T-cell (primary cell): ENCODE measurements around the gene TPSG1. TPM values are rescaled to one million over a fixed set of nuclear protein-coding genes. Genes with fewer than 3 reads are reported as not detected.

ENCODE experiments used
- ATAC-seq, 4 experiments: fragments of 200-7000 bp in 3 of 4; fragments of 150-1000 bp in 1 of 4; cut with Tn5 transposase; replicated peaks in 1 of 4; 1 replicate in 3 of 4; 2 replicates in 1 of 4; pipeline ENCODE4 v1.10.0; 2021; ENCODE audit warnings: moderate library complexity in 3 of 4, mild to moderate bottlenecking in 2 of 4, moderate number of reproducible peaks in 1 of 4
- CTCF ChIA-PET, 2 donors: fragments of 300-600 bp; sonication (Branson Sonifier 250); formaldehyde crosslinking; loops; one replicate each; lab custom pipeline; 2022; ENCODE audit warnings: antibody characterized with exemption in 2 of 2; lab: Charles Lee
- POLR2A ChIA-PET, 2 donors: fragments of 300-600 bp; sonication (Branson Sonifier 250); formaldehyde crosslinking; loops; one replicate each; lab custom pipeline; 2022; ENCODE audit warnings: antibody characterized with exemption in 2 of 2; lab: Charles Lee
- DNase-seq, 35 experiments: peaks; one replicate each; pipeline versions ENCODE4 v3.0.0 to v3.0.0-alpha.2; 2013 to 2023
- H3K27ac ChIP-seq: one replicate; pipeline ENCODE4 v1.5.1; 2013; ENCODE audit warnings: low read length
- H3K27me3 ChIP-seq, 2 experiments: replicated peaks in 1 of 2; 1 replicate in 1 of 2; 2 replicates in 1 of 2; pipeline versions ENCODE4 v1.6.1 to v1.7.0; 2013; ENCODE audit warnings: low read length in 1 of 2, mixed read lengths in 1 of 2; ENCODE audit not compliant: control insufficient read depth in 2 of 2, insufficient read depth in 2 of 2; ENCODE audit errors: extremely low read depth in 1 of 2
- H3K36me3 ChIP-seq, 2 donors: 1 replicate in 1 of 2; 2 replicates in 1 of 2; pipeline versions ENCODE4 v1.6.1 to v1.7.0; 2013; ENCODE audit warnings: low read length in 1 of 2; ENCODE audit not compliant: control insufficient read depth in 2 of 2, insufficient read depth in 1 of 2; ENCODE audit errors: extremely low read depth in 1 of 2
- H3K4me1 ChIP-seq, 2 experiments: 1 replicate in 1 of 2; 2 replicates in 1 of 2; pipeline versions ENCODE4 v1.6.1 to v1.7.0; 2013; ENCODE audit warnings: low read length in 2 of 2, mixed read lengths in 1 of 2; ENCODE audit not compliant: insufficient read depth in 2 of 2, control insufficient read depth in 1 of 2; ENCODE audit errors: extremely low read depth in 1 of 2
- H3K4me3 ChIP-seq, 2 donors: 1 replicate in 1 of 2; 2 replicates in 1 of 2; pipeline versions ENCODE4 v1.5.1 to v1.7.0; 2013; ENCODE audit warnings: mild to moderate bottlenecking in 2 of 2, low read length in 1 of 2, moderate library complexity in 1 of 2; ENCODE audit not compliant: control insufficient read depth in 1 of 2; ENCODE audit errors: extremely low read depth in 1 of 2
- H3K9me3 ChIP-seq: 2 replicates; pipeline ENCODE4 v1.7.0; 2013
- H3K27ac Mint-ChIP-seq, 2 donors: one replicate each; pipeline ENCODE4 v1.8.0; 2020 to 2021; ENCODE audit warnings: mild to moderate bottlenecking in 2 of 2, mixed read lengths in 2 of 2
- H3K27me3 Mint-ChIP-seq, 2 donors: one replicate each; pipeline ENCODE4 v1.8.0; 2021 to 2022; ENCODE audit warnings: mixed read lengths in 2 of 2
- H3K36me3 Mint-ChIP-seq: one replicate; pipeline ENCODE4 v1.8.0; 2021; ENCODE audit warnings: mixed read lengths
- H3K4me1 Mint-ChIP-seq, 3 donors: one replicate each; pipeline ENCODE4 v1.8.0; 2020 to 2022; ENCODE audit warnings: mixed read lengths in 3 of 3, mild to moderate bottlenecking in 1 of 3
- H3K4me3 Mint-ChIP-seq, 3 donors: one replicate each; pipeline ENCODE4 v1.8.0; 2020 to 2022; ENCODE audit warnings: mild to moderate bottlenecking in 3 of 3, mixed read lengths in 3 of 3, moderate library complexity in 3 of 3
- H3K9me3 Mint-ChIP-seq, 3 donors: one replicate each; pipeline ENCODE4 v1.8.0; 2020 to 2022; ENCODE audit warnings: mixed read lengths in 3 of 3
- whole genome bisulfite sequencing: methylation state at CpG from one replicate; pipeline ENCODE4 v1.1.5; 2013; ENCODE audit warnings: missing lambda C conversion rate; ENCODE audit not compliant: insufficient coverage; 5-methylcytosine and 5-hydroxymethylcytosine counted together
- total RNA-seq, 35 experiments: library from RNA in 6 of 35; stranded (reverse) in 6 of 35; fragments of 120-200 nt in 1 of 35; gene quantifications; one replicate each; pipeline versions ENCODE4 v1.2.1 to v1.2.4 and lab custom pipeline; 2013 to 2026

The TPSG1 gene
- total RNA-seq, 5 donors from 2014 or later (not counting 1 experiment from before 2014, with no cell fraction given) = not detected

GRCh38 chr16:1220841-1221627, 4.0 kb downstream of the TPSG1 start:
- H3K27ac Mint-ChIP-seq = no peak overlapping the region
- peaks cover 0 to 2% of the 10 kb centered on the region in 2 donors for H3K27me3 Mint-ChIP-seq
- 88% methylated on average over 36 of the region's 48 CpGs for WGBS
- no peak for DNase-seq
- no peaks in the 10 kb centered on the region for H3K36me3 ChIP-seq
- POLR2A ChIA-PET = no interaction called here
- H3K9me3 ChIP-seq = no peaks in the 10 kb centered on the region
- H3K4me3 ChIP-seq = no peak overlapping the region
- H3K4me1 Mint-ChIP-seq = no peaks in the 10 kb centered on the region
- no peaks in the 10 kb centered on the region for H3K9me3 Mint-ChIP-seq
- H3K27me3 ChIP-seq = peaks cover 0 to 15% of the 10 kb centered on the region in 2 experiments
- no peaks in the 10 kb centered on the region for H3K4me1 ChIP-seq
- no peak overlapping the region for H3K4me3 Mint-ChIP-seq
- H3K36me3 Mint-ChIP-seq = no peaks in the 10 kb centered on the region
- CTCF ChIA-PET = no interaction called here
- H3K27ac ChIP-seq = no peak overlapping the region
- ATAC-seq = no peak

GRCh38 chr16:1220098-1220728, 4.9 kb downstream of the TPSG1 start:
- Mint-ChIP-seq H3K36me3 (no peaks in the 10 kb centered on the region), H3K4me1 (no peaks in the 10 kb centered on the region), H3K9me3 (no peaks in the 10 kb centered on the region), H3K27ac (no peak overlapping the region), H3K4me3 (no peak overlapping the region), H3K27me3 (peaks cover 0 to 2% of the 10 kb centered on the region in 2 donors)
- POLR2A ChIA-PET = no interaction called here
- no peak for DNase-seq
- WGBS = 90% methylated on average over 51 of the region's 55 CpGs
- H3K4me3 ChIP-seq = no peak overlapping the region
- no peaks in the 10 kb centered on the region for H3K36me3 ChIP-seq
- H3K9me3 ChIP-seq = no peaks in the 10 kb centered on the region
- CTCF ChIA-PET = no interaction called here
- ATAC-seq = no peak
- H3K27ac ChIP-seq = no peak overlapping the region
- H3K4me1 ChIP-seq = no peaks in the 10 kb centered on the region
- H3K27me3 ChIP-seq = peaks cover 0 to 15% of the 10 kb centered on the region in 2 experiments

GRCh38 chr16:1218930-1219611, 6.0 kb downstream of the TPSG1 start:
- Mint-ChIP-seq H3K27ac (no peak overlapping the region), H3K9me3 (no peaks in the 10 kb centered on the region), H3K4me3 (no peak overlapping the region), H3K27me3 (peaks cover 0 to 2% of the 10 kb centered on the region in 2 donors), H3K36me3 (no peaks in the 10 kb centered on the region), H3K4me1 (no peaks in the 10 kb centered on the region)
- Histone ChIP-seq H3K9me3 (no peaks in the 10 kb centered on the region), H3K27me3 (peaks cover 0 to 17% of the 10 kb centered on the region in 2 experiments), H3K4me3 (no peak overlapping the region), H3K4me1 (no peaks in the 10 kb centered on the region), H3K36me3 (no peaks in the 10 kb centered on the region), H3K27ac (no peak overlapping the region)
- CTCF ChIA-PET = no interaction called here
- POLR2A ChIA-PET = no interaction called here
- WGBS = 77% methylated on average over 23 of the region's 24 CpGs
- no peak for ATAC-seq
- no peak for DNase-seq

DNA sequence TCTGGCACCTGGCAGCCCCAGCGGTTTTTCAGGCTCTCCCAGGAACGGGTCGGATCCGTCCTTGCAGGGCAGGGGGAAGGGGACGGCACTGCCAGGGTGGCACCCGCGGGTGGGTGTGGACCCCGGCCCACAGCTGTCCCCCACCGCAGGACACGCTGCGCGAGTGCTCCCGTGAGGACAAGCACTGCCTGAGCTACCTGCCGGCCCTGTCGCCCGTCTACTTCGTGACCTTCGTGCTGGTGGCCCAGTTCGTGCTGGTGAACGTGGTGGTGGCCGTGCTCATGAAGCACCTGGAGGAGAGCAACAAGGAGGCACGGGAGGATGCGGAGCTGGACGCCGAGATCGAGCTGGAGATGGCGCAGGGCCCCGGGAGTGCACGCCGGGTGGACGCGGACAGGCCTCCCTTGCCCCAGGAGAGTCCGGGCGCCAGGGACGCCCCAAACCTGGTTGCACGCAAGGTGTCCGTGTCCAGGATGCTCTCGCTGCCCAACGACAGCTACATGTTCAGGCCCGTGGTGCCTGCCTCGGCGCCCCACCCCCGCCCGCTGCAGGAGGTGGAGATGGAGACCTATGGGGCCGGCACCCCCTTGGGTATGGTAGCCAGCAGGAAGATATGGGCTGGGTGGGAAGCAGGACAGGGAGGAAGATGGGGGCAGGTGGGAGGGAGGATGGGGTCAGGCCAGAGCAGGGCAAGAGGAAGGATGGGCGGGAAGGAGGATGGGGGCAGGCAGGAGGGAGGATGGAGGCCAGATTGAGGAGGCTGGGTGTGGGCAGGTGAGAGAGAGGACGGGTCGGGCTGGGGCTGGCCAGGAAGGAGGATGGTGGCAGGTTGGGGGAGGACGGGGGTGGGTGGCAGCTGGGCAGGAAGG, 6.8 kb downstream of the TPSG1 start:
- H3K4me3 Mint-ChIP-seq = no peak overlapping the region
- no peaks in the 10 kb centered on the region for H3K27me3 Mint-ChIP-seq
- H3K4me1 ChIP-seq = no peaks in the 10 kb centered on the region
- peaks cover 0 to 17% of the 10 kb centered on the region in 2 experiments for H3K27me3 ChIP-seq
- no peaks in the 10 kb centered on the region for H3K36me3 Mint-ChIP-seq
- no peak overlapping the region for H3K4me3 ChIP-seq
- H3K4me1 Mint-ChIP-seq = no peaks in the 10 kb centered on the region
- H3K36me3 ChIP-seq = no peaks in the 10 kb centered on the region
- H3K27ac Mint-ChIP-seq = no peak overlapping the region
- DNase-seq (no peak), ATAC-seq (no peak)
- no peaks in the 10 kb centered on the region for H3K9me3 Mint-ChIP-seq
- ChIA-PET POLR2A (no interaction called here), CTCF (no interaction called here)
- no peaks in the 10 kb centered on the region for H3K9me3 ChIP-seq
- H3K27ac ChIP-seq = no peak overlapping the region
- WGBS = 85% methylated on average over 48 of the region's 49 CpGs

- ATAC-seq = no peak
- Mint-ChIP-seq H3K9me3 (no peaks in the 10 kb centered on the region), H3K27me3 (no peaks in the 10 kb centered on the region), H3K4me3 (no peak overlapping the region), H3K4me1 (no peaks in the 10 kb centered on the region), H3K36me3 (no peaks in the 10 kb centered on the region), H3K27ac (no peak overlapping the region)
- Histone ChIP-seq H3K4me3 (no peak overlapping the region), H3K4me1 (no peaks in the 10 kb centered on the region), H3K27me3 (peaks cover 0 to 17% of the 10 kb centered on the region in 2 experiments), H3K27ac (no peak overlapping the region), H3K36me3 (no peaks in the 10 kb centered on the region), H3K9me3 (no peaks in the 10 kb centered on the region)
- CTCF ChIA-PET = no interaction called here
- DNase-seq = no peak
- WGBS = 88% methylated on average over 24 of the region's 24 CpGs
- POLR2A ChIA-PET = no interaction called here
Observed at GRCh38 chr16:1217526-1217925, 7.5 kb downstream of the TPSG1 start.
